NB4 (cell line): Measurements from ENCODE around the gene PRSS2.

Experiments used
- DNase-seq: peaks from one replicate; pipeline ENCODE4 v3.0.0; 2010; ENCODE audit warnings: low read depth
- H3K4me3 ChIP-seq: one replicate; pipeline ENCODE4 v1.5.1; 2011; ENCODE audit warnings: mild to moderate bottlenecking, low read depth, low read length, moderate library complexity
- CTCF ChIP-seq: IDR thresholded peaks from one replicate; pipeline ENCODE4 v1.5.1; 2012; ENCODE audit warnings: low read depth, low read length
- MAX ChIP-seq: IDR thresholded peaks from 2 replicates; pipeline ENCODE4 v1.6.1; 2011; ENCODE audit warnings: low read depth, low read length
- MYC ChIP-seq: IDR thresholded peaks from 2 replicates; pipeline ENCODE4 v1.6.1; 2011; ENCODE audit warnings: low read depth, low read length
- POLR2A ChIP-seq: IDR thresholded peaks from 2 replicates; pipeline ENCODE4 v1.6.1; 2011; ENCODE audit warnings: mild to moderate bottlenecking; ENCODE audit not compliant: insufficient read length; ENCODE audit errors: extremely low read depth

The PRSS2 gene

DNA sequence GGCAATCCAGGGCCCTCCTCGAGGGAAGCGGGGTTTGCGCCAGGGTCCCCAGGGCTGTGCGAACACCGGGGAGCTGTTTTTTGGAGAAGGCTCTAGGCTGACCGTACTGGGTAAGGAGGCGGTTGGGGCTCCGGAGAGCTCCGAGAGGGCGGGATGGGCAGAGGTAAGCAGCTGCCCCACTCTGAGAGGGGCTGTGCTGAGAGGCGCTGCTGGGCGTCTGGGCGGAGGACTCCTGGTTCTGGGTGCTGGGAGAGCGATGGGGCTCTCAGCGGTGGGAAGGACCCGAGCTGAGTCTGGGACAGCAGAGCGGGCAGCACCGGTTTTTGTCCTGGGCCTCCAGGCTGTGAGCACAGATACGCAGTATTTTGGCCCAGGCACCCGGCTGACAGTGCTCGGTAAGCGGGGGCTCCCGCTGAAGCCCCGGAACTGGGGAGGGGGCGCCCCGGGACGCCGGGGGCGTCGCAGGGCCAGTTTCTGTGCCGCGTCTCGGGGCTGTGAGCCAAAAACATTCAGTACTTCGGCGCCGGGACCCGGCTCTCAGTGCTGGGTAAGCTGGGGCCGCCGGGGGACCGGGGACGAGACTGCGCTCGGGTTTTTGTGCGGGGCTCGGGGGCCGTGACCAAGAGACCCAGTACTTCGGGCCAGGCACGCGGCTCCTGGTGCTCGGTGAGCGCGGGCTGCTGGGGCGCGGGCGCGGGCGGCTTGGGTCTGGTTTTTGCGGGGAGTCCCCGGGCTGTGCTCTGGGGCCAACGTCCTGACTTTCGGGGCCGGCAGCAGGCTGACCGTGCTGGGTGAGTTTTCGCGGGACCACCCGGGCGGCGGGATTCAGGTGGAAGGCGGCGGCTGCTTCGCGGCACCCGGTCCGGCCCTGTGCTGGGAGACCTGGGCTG, 26.0 kb downstream of the PRSS2 start:
- no peak for DNase-seq
- TF ChIP-seq MYC (no peak), MAX (no peak), CTCF (no peak), POLR2A (no peak)
- no peak overlapping the region for H3K4me3 ChIP-seq

- no peak for DNase-seq
- TF ChIP-seq MYC: no peak
- TF ChIP-seq MAX: no peak
- no peak for TF ChIP-seq CTCF
- no peak for TF ChIP-seq POLR2A
- H3K4me3 ChIP-seq: no peak overlapping the region
Measured at GRCh38 chr7:142797391-142798377, 26.9 kb downstream of the PRSS2 start.

DNA sequence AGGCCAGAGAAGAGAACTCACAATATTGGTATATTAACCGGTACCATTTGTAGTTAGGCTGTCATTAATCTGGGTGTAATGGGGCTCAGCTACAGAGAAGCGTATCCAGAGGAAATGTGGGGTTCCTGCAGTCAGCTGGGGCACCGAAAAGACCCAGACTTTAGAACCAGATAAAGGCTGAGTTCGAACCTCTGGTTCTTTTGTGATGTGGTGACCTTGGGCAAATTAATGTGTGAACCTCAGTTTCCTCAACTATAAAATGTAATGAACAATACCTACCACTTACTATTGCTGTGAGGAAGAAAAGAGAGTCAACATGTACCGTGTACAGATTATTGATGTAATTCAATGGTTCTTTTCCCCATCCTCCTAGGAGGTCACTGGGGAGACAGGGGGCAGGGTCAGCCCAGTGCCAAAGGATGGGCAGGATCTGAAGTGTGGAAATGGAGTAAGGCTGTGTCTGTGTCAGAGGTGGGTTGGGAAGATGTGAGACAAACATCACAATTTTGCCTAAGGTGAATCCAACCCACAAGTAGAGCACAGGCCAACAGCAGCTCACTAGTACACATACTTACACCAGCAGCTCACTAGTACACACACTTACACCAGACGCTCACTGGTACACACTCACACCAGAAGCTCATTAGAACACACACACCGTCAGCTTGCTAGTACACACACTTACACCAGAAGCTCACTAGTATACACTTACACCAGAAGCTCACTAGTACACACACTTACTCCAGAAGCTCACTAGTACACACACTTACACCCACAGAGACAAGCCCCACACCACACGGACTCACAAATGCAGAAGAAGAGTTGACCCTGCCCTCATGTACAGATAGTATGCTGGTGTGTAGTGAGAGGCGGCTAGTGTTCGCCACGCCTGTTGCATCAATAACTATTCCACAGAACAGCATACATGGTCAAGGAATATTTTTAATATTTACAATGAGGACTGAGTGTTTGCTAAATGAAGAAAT, 28.0 kb downstream of the PRSS2 start:
- no peak for DNase-seq
- TF ChIP-seq MYC: no peak
- no peak for TF ChIP-seq POLR2A
- no peak for TF ChIP-seq MAX
- no peak for TF ChIP-seq CTCF
- no peak overlapping the region for H3K4me3 ChIP-seq

DNA sequence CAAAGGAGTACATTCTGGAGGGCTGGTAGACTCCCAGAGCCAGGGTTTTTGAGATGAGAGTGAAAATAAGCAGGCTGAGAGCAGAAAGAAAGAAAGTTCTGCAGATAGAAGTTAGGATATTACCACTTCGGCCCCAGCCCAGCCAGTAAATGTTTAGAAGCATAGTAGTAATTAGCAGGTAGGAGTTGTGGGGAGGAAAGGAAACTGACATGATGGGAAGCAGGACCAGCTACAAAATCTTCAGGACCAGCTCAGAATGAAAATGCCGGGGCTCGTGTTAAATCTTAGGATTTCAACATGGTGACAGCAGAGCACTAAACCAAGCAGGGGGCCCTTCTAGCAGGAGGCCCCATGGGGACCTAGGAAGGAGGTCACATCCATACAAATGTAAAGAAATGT, 28.7 kb downstream of the PRSS2 start:
- TF ChIP-seq POLR2A: no peak
- TF ChIP-seq MAX: no peak
- no peak for TF ChIP-seq MYC
- no peak for TF ChIP-seq CTCF
- DNase-seq: no peak
- H3K4me3 ChIP-seq: no peak overlapping the region

- H3K4me3 ChIP-seq: no peak overlapping the region
- no peak for DNase-seq
- TF ChIP-seq CTCF (no peak), POLR2A (no peak), MAX (no peak), MYC (no peak)
Measured at GRCh38 chr7:142800088-142800487, 29.3 kb downstream of the PRSS2 start.
